ENCODE results near the gene SPAG16. TPM values are rescaled to one million over a fixed set of nuclear protein-coding genes. Genes with fewer than 3 reads are reported as not detected.

Gene SPAG16
- total RNA-seq, 1 donor from 2014 or later, result 20.6 TPM

- H3K9me3 ChIP-seq (replicated peaks), result no peaks in the 10 kb centered on the region
- intact Hi-C loops (cut with micrococcal nuclease), result no loop called here
- TF ChIP-seq CTCF (IDR thresholded peaks at IDR 0.05; ENCODE audit: borderline replicate concordance), result no peak
- peaks cover 25% of the 10 kb centered on the region for H3K4me1 ChIP-seq
- H3K36me3 ChIP-seq, result no peaks in the 10 kb centered on the region
- H3K4me3 ChIP-seq, result no peak overlapping the region
- no peak for DNase-seq
- H3K27me3 ChIP-seq (ENCODE audit: low read depth), result no peaks in the 10 kb centered on the region
- no peak overlapping the region for H3K27ac ChIP-seq (replicated peaks)
These were observed 6.2 kb downstream of the SPAG16 start for GRCh38 chr2:213290501-213290900.

- intact Hi-C loops (cut with micrococcal nuclease), result no loop called here
- Histone ChIP-seq H3K27ac (replicated peaks) (no peak overlapping the region), H3K4me3 (no peak overlapping the region), H3K9me3 (replicated peaks) (no peaks in the 10 kb centered on the region), H3K27me3 (ENCODE audit: low read depth) (no peaks in the 10 kb centered on the region), H3K36me3 (peaks cover 33% of the 10 kb centered on the region), H3K4me1 (no peaks in the 10 kb centered on the region)
- no peak for DNase-seq
- no peak for TF ChIP-seq CTCF (IDR thresholded peaks at IDR 0.05; ENCODE audit: borderline replicate concordance)
These were observed 12.0 kb downstream of the SPAG16 start for GRCh38 chr2:213296270-213296669.

GRCh38 chr2:213306316-213306942, 22.2 kb downstream of the SPAG16 start:
- peaks cover 67% of the 10 kb centered on the region for H3K36me3 ChIP-seq
- peaks cover 7% of the 10 kb centered on the region for H3K4me1 ChIP-seq
- H3K9me3 ChIP-seq (replicated peaks), result peaks cover 36% of the 10 kb centered on the region
- no peak for TF ChIP-seq CTCF (IDR thresholded peaks at IDR 0.05; ENCODE audit: borderline replicate concordance)
- intact Hi-C loops (cut with micrococcal nuclease), result no loop called here
- H3K27ac ChIP-seq (replicated peaks), result no peak overlapping the region
- H3K4me3 ChIP-seq, result no peak overlapping the region
- no peaks in the 10 kb centered on the region for H3K27me3 ChIP-seq (ENCODE audit: low read depth)
- DNase-seq, result peak; percentile 22

GRCh38 chr2:213315168-213315876, 31.1 kb downstream of the SPAG16 start:
- TF ChIP-seq CTCF (IDR thresholded peaks at IDR 0.05; ENCODE audit: borderline replicate concordance), result no peak
- intact Hi-C loops (cut with micrococcal nuclease), result no loop called here
- H3K27me3 ChIP-seq (ENCODE audit: low read depth), result no peaks in the 10 kb centered on the region

GRCh38 chr2:213316001-213316735, 31.9 kb downstream of the SPAG16 start:
- H3K9me3 ChIP-seq (replicated peaks), result no peaks in the 10 kb centered on the region
- no peak for TF ChIP-seq CTCF (IDR thresholded peaks at IDR 0.05; ENCODE audit: borderline replicate concordance)
- intact Hi-C loops (cut with micrococcal nuclease), result no loop called here
- DNase-seq, result no peak
- H3K36me3 ChIP-seq, result peaks cover 20% of the 10 kb centered on the region
- no peak overlapping the region for H3K4me3 ChIP-seq
- H3K27ac ChIP-seq (replicated peaks), result no peak overlapping the region
- no peaks in the 10 kb centered on the region for H3K4me1 ChIP-seq
- H3K27me3 ChIP-seq (ENCODE audit: low read depth), result no peaks in the 10 kb centered on the region

More at GRCh38 chr2:213315168-213315876, 31.1 kb downstream of the SPAG16 start:
- Histone ChIP-seq H3K27ac (replicated peaks) (no peak overlapping the region), H3K36me3 (peaks cover 16% of the 10 kb centered on the region), H3K4me3 (no peak overlapping the region), H3K4me1 (no peaks in the 10 kb centered on the region), H3K9me3 (replicated peaks) (no peaks in the 10 kb centered on the region)
- DNase-seq, result no peak
